ENCODE measurements around the gene SLC44A3.
A peak's percentile ranks its signal among the peaks of the same experiment; 100 is the strongest.
"Not testable (repeated sequence)": the region's sequence is repeated elsewhere in the genome, so short reads cannot be mapped to it uniquely, and the experiment has no call there.

SLC44A3 gene

GRCh38 chr1:94840381-94840780 is 20.2 kb downstream of the SLC44A3 start:
- DNase-seq: not testable (repeated sequence)

- DNase-seq: no peak
These were observed 20.7 kb downstream of the SLC44A3 start for GRCh38 chr1:94840808-94841207.

- DNase-seq: no peak
These were observed 23.3 kb downstream of the SLC44A3 start for GRCh38 chr1:94843430-94843829.

GRCh38 chr1:94843846-94844245 is 23.7 kb downstream of the SLC44A3 start:
- DNase-seq: no peak

GRCh38 chr1:94846308-94846707 is 26.2 kb downstream of the SLC44A3 start:
- DNase-seq: no peak

GRCh38 chr1:94851571-94851970 is 31.4 kb downstream of the SLC44A3 start:
- DNase-seq: no peak

GRCh38 chr1:94852788-94853187 is 32.6 kb downstream of the SLC44A3 start:
- DNase-seq: no peak

GRCh38 chr1:94854458-94855306 is 34.5 kb downstream of the SLC44A3 start:
- DNase-seq: peak; percentile 56

GRCh38 chr1:94855307-94855700 is 35.1 kb downstream of the SLC44A3 start:
- no peak for DNase-seq

GRCh38 chr1:94856004-94856403 is 35.8 kb downstream of the SLC44A3 start:
- DNase-seq: no peak

GRCh38 chr1:94856868-94857267 is 36.7 kb downstream of the SLC44A3 start:
- DNase-seq: no peak

- DNase-seq: no peak
These were observed 38.1 kb downstream of the SLC44A3 start for GRCh38 chr1:94858276-94858675.

- no peak for DNase-seq
These were observed 39.0 kb downstream of the SLC44A3 start for GRCh38 chr1:94859174-94859573.

- no peak for DNase-seq
These were observed 42.6 kb downstream of the SLC44A3 start for GRCh38 chr1:94862718-94863117.

- DNase-seq: no peak
These were observed 43.2 kb downstream of the SLC44A3 start for GRCh38 chr1:94863297-94863911.

GRCh38 chr1:94863919-94864318 is 43.8 kb downstream of the SLC44A3 start:
- no peak for DNase-seq

GRCh38 chr1:94864821-94865220 is 44.7 kb downstream of the SLC44A3 start:
- no peak for DNase-seq

GRCh38 chr1:94865360-94865759 is 45.2 kb downstream of the SLC44A3 start:
- DNase-seq: no peak

- DNase-seq: no peak
These were observed 46.1 kb downstream of the SLC44A3 start for GRCh38 chr1:94866164-94866807.

GRCh38 chr1:94871031-94871430 is 50.9 kb downstream of the SLC44A3 start:
- DNase-seq: no peak

- DNase-seq: no peak
These were observed 52.8 kb downstream of the SLC44A3 start for GRCh38 chr1:94872771-94873495.

GRCh38 chr1:94873520-94874351 is 53.6 kb downstream of the SLC44A3 start:
- no peak for DNase-seq

Data from effector CD8-positive, alpha-beta T cell (primary cell).